Activated B cell treated with CpG ODN at 0.5 μM for 24 hours (primary cell): ENCODE data around the gene HDAC5. TPM values are rescaled to one million over a fixed set of nuclear protein-coding genes. Genes with fewer than 3 reads are reported as not detected.

Source experiments
- ATAC-seq: fragments of 200-7000 bp; cut with Tn5 transposase; one replicate; pipeline ENCODE4 v1.10.0; 2021; ENCODE audit warnings: low read depth, mild to moderate bottlenecking, moderate library complexity
- CTCF ChIA-PET: fragments of 350-600 bp; sonication (Branson Sonifier 250); formaldehyde crosslinking; loops from one replicate; lab custom pipeline; 2021; ENCODE audit warnings: antibody characterized with exemption; lab: Charles Lee
- POLR2A ChIA-PET: fragments of 350-600 bp; sonication (Branson Sonifier 250); formaldehyde crosslinking; loops from one replicate; lab custom pipeline; 2021; ENCODE audit warnings: antibody characterized with exemption; lab: Charles Lee
- DNase-seq: peaks from one replicate; pipeline ENCODE4 v3.0.0; 2022
- H3K27ac Mint-ChIP-seq: one replicate; pipeline ENCODE4 v1.8.0; 2020; ENCODE audit warnings: mixed read lengths
- H3K27me3 Mint-ChIP-seq: one replicate; pipeline ENCODE4 v1.8.0; 2021; ENCODE audit warnings: mixed read lengths
- H3K36me3 Mint-ChIP-seq: one replicate; pipeline ENCODE4 v1.8.0; 2021; ENCODE audit warnings: low read depth, mixed read lengths
- H3K4me1 Mint-ChIP-seq: one replicate; pipeline ENCODE4 v1.8.0; 2021; ENCODE audit warnings: mixed read lengths
- H3K4me3 Mint-ChIP-seq: one replicate; pipeline ENCODE4 v1.8.0; 2020; ENCODE audit warnings: mild to moderate bottlenecking, mixed read lengths
- H3K9me3 Mint-ChIP-seq: one replicate; pipeline ENCODE4 v1.8.0; 2020; ENCODE audit warnings: mixed read lengths
- intact Hi-C: fragments of 100-400 bp; cut with micrococcal nuclease; formaldehyde crosslinking; loops from one replicate; pipeline ENCODE4 v1.15.1; 2024
- total RNA-seq: library from RNA; stranded (reverse); gene quantifications from 2 replicates; pipeline ENCODE4 v1.2.3, GENCODE V29; 2022
- TF ChIP-seq, protein P1 (sequence below): fragments of 200-600 bp; IDR thresholded peaks from one replicate; pipeline ENCODE4 v1.8.0; 2022; ENCODE audit warnings: antibody characterized with exemption, mild to moderate bottlenecking

HDAC5 gene
- total RNA-seq, 1 donor from 2014 or later: 35.1 TPM

DNA sequence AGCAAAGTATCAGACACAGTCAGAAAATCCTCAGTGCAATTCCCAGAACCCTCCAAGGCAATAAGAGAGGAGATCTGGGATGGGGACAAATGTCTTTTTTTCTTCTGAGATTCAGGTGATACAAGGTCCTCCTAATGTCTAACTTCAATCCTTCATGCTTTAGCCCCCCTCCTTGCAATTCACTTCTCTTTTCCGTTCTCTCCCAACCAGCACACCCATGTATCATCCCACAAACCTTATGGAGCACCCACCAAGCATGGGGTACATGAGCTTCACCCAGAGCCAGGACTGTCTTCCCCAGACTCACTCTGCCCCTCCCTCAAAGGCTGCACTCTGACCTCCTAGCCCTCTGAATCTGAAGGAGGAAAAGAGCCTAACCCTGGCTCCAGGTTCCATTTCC, 10.1 kb downstream of the HDAC5 start:
- CTCF ChIA-PET: no interaction called here
- Mint-ChIP-seq H3K36me3 (peaks cover 34% of the 10 kb centered on the region), H3K4me1 (peaks cover 50% of the 10 kb centered on the region), H3K27me3 (no peaks in the 10 kb centered on the region), H3K27ac (no peak overlapping the region), H3K4me3 (no peak overlapping the region), H3K9me3 (no peaks in the 10 kb centered on the region)
- TF ChIP-seq, protein P1, sequence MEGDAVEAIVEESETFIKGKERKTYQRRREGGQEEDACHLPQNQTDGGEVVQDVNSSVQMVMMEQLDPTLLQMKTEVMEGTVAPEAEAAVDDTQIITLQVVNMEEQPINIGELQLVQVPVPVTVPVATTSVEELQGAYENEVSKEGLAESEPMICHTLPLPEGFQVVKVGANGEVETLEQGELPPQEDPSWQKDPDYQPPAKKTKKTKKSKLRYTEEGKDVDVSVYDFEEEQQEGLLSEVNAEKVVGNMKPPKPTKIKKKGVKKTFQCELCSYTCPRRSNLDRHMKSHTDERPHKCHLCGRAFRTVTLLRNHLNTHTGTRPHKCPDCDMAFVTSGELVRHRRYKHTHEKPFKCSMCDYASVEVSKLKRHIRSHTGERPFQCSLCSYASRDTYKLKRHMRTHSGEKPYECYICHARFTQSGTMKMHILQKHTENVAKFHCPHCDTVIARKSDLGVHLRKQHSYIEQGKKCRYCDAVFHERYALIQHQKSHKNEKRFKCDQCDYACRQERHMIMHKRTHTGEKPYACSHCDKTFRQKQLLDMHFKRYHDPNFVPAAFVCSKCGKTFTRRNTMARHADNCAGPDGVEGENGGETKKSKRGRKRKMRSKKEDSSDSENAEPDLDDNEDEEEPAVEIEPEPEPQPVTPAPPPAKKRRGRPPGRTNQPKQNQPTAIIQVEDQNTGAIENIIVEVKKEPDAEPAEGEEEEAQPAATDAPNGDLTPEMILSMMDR: no peak
- POLR2A ChIA-PET: no interaction called here
- DNase-seq (no peak), ATAC-seq (no peak)
- intact Hi-C loops: no loop called here

DNA sequence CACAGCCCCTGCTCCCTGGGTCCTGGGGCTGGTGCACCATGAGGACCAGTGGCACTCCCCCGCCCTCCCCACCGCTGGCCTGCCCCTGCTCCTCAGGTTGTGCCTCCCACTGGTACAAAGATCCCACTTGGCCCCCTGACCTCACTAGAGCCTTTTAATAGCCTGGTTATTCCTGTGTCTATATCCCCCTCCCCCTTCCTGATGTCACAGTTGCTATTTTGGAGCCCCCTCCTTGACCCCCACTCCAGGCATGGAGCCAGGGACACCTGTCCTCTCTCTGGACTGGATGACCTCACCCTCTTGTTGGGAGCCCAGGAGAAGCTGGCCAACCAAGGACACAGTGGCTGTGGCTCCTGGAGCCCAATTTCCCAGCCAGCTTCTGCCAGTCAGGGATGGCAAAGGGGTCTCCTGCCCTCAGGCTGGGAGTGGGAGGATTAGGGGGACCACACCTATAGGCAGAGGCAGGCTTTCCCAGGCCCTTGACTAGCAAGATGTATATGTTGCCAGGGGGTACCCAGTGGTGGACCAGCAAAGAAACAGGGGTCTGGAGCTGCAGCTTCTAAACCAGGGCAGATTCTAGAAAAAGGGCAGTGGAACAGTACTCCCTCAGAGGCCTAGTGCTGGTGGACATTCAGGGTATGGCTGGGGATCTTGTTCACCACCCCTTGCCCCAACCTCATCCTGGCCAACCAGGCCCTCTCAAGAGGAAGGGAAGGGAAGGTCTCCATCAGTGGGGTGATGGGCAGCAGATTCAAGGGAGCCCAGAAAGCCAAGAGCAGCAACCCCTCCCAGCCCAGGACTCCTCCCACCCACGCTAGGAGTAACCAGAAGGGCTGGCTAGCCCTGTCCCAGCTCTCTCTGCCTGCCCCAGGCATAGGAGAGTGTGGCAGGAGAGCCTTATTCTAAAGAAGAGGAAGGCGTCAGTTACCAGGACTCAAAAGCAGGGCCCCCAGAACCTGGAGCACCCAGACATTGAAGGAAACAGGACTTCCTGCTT, 10.9 kb downstream of the HDAC5 start:
- Mint-ChIP-seq H3K9me3 (no peaks in the 10 kb centered on the region), H3K4me1 (peaks cover 48% of the 10 kb centered on the region), H3K4me3 (no peak overlapping the region), H3K36me3 (peaks cover 36% of the 10 kb centered on the region), H3K27ac (no peak overlapping the region), H3K27me3 (no peaks in the 10 kb centered on the region)
- intact Hi-C loops: no loop called here
- ATAC-seq (no peak), DNase-seq (no peak)
- POLR2A ChIA-PET: interaction anchor here (0.6 to 2.5 kb wide), 3 partner anchors 11 to 74 kb away, joined by 6 to 18 read pairs (median 8); partner anchors contain the start of genes HDAC5 and TMUB2
- TF ChIP-seq, protein P1: no peak
- CTCF ChIA-PET: no interaction called here

DNA sequence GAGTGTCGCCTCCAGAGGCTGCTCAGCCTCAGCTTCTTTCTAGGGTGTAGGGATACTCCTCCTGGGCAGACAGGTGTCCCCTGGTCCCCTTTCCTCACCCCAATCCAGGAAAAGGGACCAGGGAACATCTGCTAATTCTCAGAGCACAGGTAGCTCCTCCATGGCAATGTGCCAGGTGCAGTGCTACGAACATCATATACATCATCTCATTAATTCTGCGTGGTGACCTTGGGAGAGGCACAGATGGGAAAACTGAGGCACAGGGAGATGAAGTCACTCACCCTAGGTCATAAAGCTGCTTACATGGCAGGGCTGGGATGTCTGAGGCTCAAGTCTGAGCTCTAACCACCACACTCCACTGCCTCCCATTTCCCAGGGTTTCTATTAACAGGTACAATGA, 11.7 kb downstream of the HDAC5 start:
- peak overlapping the region; percentile 36 for H3K4me3 Mint-ChIP-seq

DNA sequence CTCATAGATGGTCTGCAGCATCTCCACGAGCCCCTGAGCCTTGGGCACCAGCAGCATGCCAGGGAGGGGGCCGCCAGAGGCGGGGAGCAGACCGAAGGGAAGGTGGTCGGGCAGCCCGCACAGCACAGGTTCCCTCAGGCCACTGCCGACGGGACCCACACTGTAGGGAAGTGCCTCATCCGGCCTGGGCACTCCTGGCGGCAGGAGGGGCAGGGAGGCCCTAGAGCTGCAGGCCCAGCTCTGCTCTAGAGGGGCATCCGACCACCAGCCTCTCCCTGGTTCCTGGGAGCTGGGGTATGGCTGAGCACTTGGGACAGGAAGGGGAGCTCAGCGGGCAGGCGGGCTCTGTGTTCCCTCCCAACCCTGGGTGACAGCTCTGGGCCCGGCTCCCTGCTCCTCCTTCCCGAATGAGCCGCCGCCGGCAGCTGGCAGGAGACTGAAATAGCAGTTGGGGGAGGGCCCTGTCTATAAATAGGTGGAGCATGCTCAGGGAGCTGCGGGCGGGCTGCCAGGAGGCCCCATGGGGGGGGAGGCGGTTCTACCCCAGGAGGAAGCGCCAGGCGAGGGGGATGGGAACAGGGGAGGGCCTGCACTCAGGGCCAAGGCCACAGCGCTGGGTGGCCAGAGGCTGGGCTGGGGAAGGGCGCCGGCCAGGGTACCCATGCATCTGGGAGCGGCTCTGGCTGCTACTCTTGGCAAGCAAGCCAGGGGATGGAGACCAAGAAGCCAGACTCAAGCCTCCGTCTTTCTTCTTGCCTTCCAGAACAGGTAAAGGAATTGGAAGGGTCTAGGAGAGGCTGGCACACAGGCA, 12.4 kb downstream of the HDAC5 start:
- ChIA-PET CTCF (no interaction called here), POLR2A (interaction anchor here (0.5 to 2.5 kb wide), 6 partner anchors 12 to 237 kb away, joined by 3 to 18 read pairs (median 6); partner anchors contain the start of genes G6PC3, HDAC5 and TMUB2)
- peaks cover 40% of the 10 kb centered on the region for H3K4me1 Mint-ChIP-seq
- H3K9me3 Mint-ChIP-seq: no peaks in the 10 kb centered on the region
- H3K4me3 Mint-ChIP-seq: peak overlapping the region; percentile 44
- peaks cover 24% of the 10 kb centered on the region for H3K36me3 Mint-ChIP-seq
- no peak overlapping the region for H3K27ac Mint-ChIP-seq
- H3K27me3 Mint-ChIP-seq: no peaks in the 10 kb centered on the region
- DNase-seq (peak; percentile 55), ATAC-seq (peak; percentile 85)
- TF ChIP-seq, protein P1: no peak
- intact Hi-C loops: no loop called here

More for the DNA sequence above, 11.7 kb downstream of the HDAC5 start:
- H3K4me1 Mint-ChIP-seq: peaks cover 46% of the 10 kb centered on the region
- DNase-seq: no peak
- intact Hi-C loops: no loop called here
- TF ChIP-seq, protein P1: no peak
- no peaks in the 10 kb centered on the region for H3K9me3 Mint-ChIP-seq
- peaks cover 31% of the 10 kb centered on the region for H3K36me3 Mint-ChIP-seq
- no peak overlapping the region for H3K27ac Mint-ChIP-seq
- ChIA-PET CTCF (no interaction called here), POLR2A (interaction anchor here (0.5 to 2.5 kb wide), 6 partner anchors 12 to 236 kb away, joined by 4 to 18 read pairs (median 6); partner anchors contain the start of genes G6PC3, HDAC5 and TMUB2)
- ATAC-seq: no peak
- H3K27me3 Mint-ChIP-seq: no peaks in the 10 kb centered on the region
